SK-MEL-5 (cell line): Measurements from ENCODE around the gene TUT7. TPM values are rescaled to one million over a fixed set of nuclear protein-coding genes. Genes with fewer than 3 reads are reported as not detected.

Experiments used
- DNase-seq: peaks from one replicate; pipeline ENCODE4 v3.0.0-alpha.2; 2016; ENCODE audit warnings: low read depth, low spot score
- in situ Hi-C: cut with HindIII; loops from 2 replicates; pipeline ENCODE4 v1.10.0; 2016; ENCODE audit warnings: low sequenced_read_pairs, high pct_unique_total_duplicates, low pct_unique_long_range_greater_than_20kb
- small RNA-seq, 2 experiments: library from RNA; depleted of rRNA; stranded (forward); fragments of <200 nt; gene quantifications; one replicate each; pipeline ENCODE3, GENCODE V24; 2014
- total RNA-seq: library from RNA; depleted of rRNA; stranded (reverse); fragments of >200 nt; shearing (Covaris generic); gene quantifications from 2 replicates; pipeline ENCODE4 v1.2.3, GENCODE V29; 2014; rRNA removed

TUT7 gene
- total RNA-seq, 1 experiment from 2014 or later, result 25.5 TPM

DNA sequence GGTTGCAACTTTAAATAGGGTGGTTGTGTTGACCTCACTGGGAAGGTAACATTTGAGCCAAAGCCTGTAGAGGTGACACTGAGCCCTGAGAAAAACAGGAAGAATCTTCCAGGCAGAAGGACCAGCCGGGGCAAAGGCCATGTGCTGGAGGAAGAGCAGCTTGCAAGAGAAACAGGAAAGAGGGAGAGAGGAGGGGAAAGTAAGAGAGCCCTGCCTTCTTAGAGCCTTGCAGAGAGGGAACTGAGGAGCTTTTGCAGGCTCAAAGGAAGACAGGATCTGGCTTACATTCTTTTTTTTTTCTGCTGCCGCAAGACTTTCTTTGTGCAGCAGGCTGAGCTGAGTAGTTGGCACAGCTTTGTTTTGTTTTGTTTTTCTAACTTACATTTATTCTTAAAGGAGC is 112.1 kb downstream of the TUT7 start:
- no peak for DNase-seq
- in situ Hi-C loops, result no loop called here

DNA sequence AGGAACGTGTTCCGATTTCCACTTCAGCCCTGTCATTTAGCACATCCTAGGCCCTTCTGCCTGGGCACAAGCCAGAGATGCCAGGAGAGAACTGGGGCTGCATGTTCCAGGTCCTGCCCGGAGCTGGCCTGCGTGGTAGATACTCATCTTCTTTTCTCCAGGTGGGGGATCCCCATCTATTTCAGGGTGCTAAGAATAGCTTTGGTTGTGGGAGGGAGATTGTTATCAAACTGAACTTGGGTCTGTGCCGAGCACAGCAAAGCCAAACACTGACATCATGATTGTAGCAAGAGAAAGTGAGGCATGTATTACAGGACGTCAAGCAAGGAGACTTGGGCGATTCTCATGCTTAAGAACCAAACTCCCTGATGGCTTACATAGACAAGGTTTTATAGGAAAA is 113.0 kb downstream of the TUT7 start:
- in situ Hi-C loops, result no loop called here
- no peak for DNase-seq

DNA sequence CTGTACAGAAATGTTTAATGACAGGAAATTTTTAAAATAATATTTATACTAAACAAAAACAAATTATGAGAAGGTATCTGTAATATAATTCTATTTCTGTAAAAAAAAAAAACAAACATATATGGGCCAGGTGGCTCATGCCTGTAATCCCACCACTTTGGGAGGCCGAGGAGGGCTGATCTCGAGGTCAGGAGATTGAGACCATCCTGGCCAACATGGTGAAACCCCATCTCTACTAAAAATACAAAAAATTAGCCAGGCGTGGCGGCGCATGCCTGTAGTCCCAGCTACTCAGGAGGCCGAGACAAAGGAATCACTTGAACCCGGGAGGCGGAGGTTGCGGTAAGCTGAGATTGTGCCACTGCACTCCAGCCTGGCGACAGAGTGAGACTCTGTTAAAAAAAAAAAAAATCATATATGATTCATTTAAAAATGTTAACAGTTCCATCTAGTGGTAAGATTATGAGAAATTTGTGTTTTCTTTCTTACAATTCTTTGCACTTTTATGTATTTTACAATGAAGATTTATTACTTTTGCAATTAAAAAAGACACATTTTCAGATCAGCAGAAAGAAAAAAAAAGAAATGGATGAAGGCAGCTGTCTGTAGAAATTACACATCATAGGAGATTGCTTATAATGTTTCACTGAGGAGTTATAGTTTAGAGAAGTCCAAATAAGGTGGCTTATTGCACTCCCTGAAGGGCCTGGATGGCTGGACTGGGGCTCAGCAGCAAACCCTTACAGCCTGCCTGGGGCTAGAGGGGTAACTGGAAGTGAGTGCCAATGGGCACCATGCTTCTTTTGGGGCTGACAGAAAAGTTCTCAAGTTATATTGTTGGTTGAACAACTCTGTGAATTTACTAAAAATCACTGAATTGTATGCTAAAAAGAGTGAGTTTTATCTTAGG is 115.1 kb downstream of the TUT7 start:
- peak; percentile 58 for DNase-seq
- in situ Hi-C loops, result no loop called here

Small RNA genes lying within 50 kb of the gene (small RNA-seq; reads per million reads assigned to genes)
- gene RN7SKP264, result 0 to 0.14 reads per million in 2 experiments

Other genes with a start within 250 kb of the TUT7 start
- gene C9orf153, start 94.8 kb downstream of the TUT7 start, total RNA-seq, result 0.98 TPM in 1 of 2 replicates, not detected in the other
- 108 and 120 TPM in 2 replicates for gene ISCA1, start 71.9 kb downstream of the TUT7 start, total RNA-seq